DOHH2 (cell line): ENCODE data around the gene SYNGR4.

Experiments used
- EZH2phosphoT487 ChIP-seq: fragments of 200-600 bp; sonication (generic); IDR thresholded peaks from 2 replicates; pipeline ENCODE4 v1.6.1; 2017; ENCODE audit warnings: borderline replicate concordance, mild to moderate bottlenecking, antibody characterized with exemption, low read length, moderate library complexity, mixed read lengths
- TF ChIP-seq, protein P1 (sequence below): fragments of 200-600 bp; sonication (generic); IDR thresholded peaks from one replicate; pipeline ENCODE4 v1.5.1; 2014; ENCODE audit warnings: antibody characterized with exemption, mild to moderate bottlenecking, low read depth, low read length; ENCODE audit not compliant: poor library complexity, severe bottlenecking

DNA sequence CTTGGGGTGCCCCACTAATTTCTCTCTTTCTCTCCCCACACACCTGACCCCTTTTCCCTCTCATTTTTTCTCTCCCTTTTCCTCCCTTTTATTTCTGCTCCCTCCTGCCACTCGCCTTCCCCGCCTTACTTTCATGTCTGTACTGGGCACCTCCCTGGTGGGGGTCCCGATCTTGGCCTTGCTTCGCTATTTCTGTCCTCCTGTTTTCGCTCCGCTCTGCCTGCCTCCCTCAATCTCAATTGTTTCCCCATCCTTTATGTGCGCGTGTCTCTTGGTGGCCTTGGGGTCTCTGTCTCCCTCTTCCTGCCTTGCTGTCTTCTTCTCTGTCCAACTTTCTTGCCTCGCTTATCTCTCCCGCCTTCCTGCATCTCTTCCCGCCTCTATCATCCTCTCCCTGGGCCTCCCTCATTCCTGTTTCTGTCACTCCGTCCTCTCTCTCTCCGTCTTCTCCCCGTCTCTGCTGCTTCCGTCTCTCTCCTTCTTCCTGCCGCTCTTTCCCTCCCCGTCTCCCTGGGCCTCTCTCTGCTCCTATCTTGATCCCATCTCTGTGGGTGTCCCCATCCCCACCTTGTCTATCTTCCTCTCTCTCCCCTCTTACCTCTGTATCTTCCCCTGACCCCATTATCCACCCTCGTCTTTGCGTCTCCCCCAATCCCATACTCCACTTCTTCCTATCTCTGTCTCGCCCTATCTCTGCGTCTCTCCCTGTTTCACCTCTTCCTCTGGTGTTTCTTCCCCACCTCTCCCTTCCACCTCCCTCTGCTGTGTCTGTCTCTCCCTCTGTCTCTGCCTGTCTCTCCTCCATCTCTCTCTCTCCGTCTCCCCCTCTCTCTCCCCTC is 33.3 kb downstream of the SYNGR4 start:
- TF ChIP-seq, protein P1, sequence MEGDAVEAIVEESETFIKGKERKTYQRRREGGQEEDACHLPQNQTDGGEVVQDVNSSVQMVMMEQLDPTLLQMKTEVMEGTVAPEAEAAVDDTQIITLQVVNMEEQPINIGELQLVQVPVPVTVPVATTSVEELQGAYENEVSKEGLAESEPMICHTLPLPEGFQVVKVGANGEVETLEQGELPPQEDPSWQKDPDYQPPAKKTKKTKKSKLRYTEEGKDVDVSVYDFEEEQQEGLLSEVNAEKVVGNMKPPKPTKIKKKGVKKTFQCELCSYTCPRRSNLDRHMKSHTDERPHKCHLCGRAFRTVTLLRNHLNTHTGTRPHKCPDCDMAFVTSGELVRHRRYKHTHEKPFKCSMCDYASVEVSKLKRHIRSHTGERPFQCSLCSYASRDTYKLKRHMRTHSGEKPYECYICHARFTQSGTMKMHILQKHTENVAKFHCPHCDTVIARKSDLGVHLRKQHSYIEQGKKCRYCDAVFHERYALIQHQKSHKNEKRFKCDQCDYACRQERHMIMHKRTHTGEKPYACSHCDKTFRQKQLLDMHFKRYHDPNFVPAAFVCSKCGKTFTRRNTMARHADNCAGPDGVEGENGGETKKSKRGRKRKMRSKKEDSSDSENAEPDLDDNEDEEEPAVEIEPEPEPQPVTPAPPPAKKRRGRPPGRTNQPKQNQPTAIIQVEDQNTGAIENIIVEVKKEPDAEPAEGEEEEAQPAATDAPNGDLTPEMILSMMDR: no peak
- no peak for TF ChIP-seq EZH2phosphoT487
